ENCODE measurements around the gene PI4K2A. TPM values are rescaled to one million over a fixed set of nuclear protein-coding genes. Genes with fewer than 3 reads are reported as not detected.
A peak's percentile ranks its signal among the peaks of the same experiment; 100 is the strongest.

PI4K2A gene
- total and polyA plus RNA-seq, 2 of the 13 experiments (the other 11 are each of a cell fraction or from before 2014, with no cell fraction given), result 10.9 to 14.3 TPM

DNA sequence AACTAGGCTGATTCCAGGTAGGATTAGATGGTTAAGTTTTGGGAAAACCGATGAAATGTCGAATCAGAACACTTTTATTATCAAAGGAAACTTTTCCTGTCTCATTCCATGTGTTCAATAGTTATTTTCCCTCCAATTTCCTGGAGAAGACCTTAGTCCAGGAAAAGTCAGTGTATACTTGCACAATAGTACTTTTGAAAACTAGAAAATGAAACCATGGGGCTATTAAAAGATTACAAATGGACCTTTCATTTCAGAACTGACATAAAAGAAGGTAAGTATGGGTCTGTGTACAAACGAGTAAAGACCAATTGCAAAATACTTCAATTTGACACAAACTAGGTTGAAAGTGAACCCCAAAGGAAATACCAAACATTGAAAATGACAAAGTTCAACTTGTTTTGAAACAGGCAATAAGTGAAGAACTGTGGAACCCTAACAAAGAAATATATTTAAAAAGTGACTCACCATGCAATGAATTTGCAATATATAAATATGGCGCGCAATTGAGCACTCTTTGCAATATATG lies 44.5 kb downstream of the PI4K2A start (continued):
- TF ChIP-seq MEIS2 (CRISPR knock-in tag; IDR thresholded peaks at IDR 0.05) (no peak), ZSCAN25 (CRISPR knock-in tag; IDR thresholded peaks at IDR 0.05) (no peak), ZNF570 (CRISPR knock-in tag; IDR thresholded peaks at IDR 0.05; ENCODE audit: borderline replicate concordance) (no peak), MTA1 (CRISPR knock-in tag; IDR thresholded peaks at IDR 0.05; ENCODE audit: borderline replicate concordance) (no peak), YEATS2 (CRISPR knock-in tag; IDR thresholded peaks at IDR 0.05; ENCODE audit: borderline replicate concordance) (no peak), NFE2L1 (CRISPR knock-in tag; IDR thresholded peaks at IDR 0.05; ENCODE audit: borderline replicate concordance) (no peak), RARA (CRISPR knock-in tag; IDR thresholded peaks at IDR 0.05) (peak; percentile 53), FLYWCH1 (CRISPR knock-in tag; IDR thresholded peaks at IDR 0.05) (no peak), SNAPC2 (CRISPR knock-in tag; IDR thresholded peaks at IDR 0.05) (0 out of 2 replicates have a peak, but pooled peaks have one; percentile 15), KMT2A (CRISPR knock-in tag; IDR thresholded peaks at IDR 0.05) (no peak), ETV6 (CRISPR knock-in tag; conservative IDR thresholded peaks at IDR 0.05) (no peak), ZNF251 (CRISPR knock-in tag; IDR thresholded peaks at IDR 0.05) (no peak), ZNF326 (CRISPR knock-in tag; IDR thresholded peaks at IDR 0.05; ENCODE audit: borderline replicate concordance) (no peak), SPEN (CRISPR knock-in tag; IDR thresholded peaks at IDR 0.05; ENCODE audit: low read depth) (no peak), ZNF652 (CRISPR knock-in tag; IDR thresholded peaks at IDR 0.05; ENCODE audit: borderline replicate concordance, low read depth) (no peak), BRD4 (CRISPR knock-in tag; IDR thresholded peaks at IDR 0.05) (no peak), EP300 (IDR thresholded peaks at IDR 0.05; ENCODE audit: low read depth in 2 of 2, low read length in 2 of 2) (peak in 1 of 2 experiments; percentile 83; a peak in 1 of 4 replicates), EP300 (CRISPR knock-in tag; IDR thresholded peaks at IDR 0.05; ENCODE audit: borderline replicate concordance) (no peak), XRCC5 (optimal IDR thresholded peaks at IDR 0.05; ENCODE audit: low read length) (no peak), ZNF329 (CRISPR knock-in tag; IDR thresholded peaks at IDR 0.05; ENCODE audit: low read depth) (no peak)
- TF ChIP-seq, protein P1, sequence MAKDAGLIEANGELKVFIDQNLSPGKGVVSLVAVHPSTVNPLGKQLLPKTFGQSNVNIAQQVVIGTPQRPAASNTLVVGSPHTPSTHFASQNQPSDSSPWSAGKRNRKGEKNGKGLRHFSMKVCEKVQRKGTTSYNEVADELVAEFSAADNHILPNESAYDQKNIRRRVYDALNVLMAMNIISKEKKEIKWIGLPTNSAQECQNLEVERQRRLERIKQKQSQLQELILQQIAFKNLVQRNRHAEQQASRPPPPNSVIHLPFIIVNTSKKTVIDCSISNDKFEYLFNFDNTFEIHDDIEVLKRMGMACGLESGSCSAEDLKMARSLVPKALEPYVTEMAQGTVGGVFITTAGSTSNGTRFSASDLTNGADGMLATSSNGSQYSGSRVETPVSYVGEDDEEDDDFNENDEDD (CRISPR knock-in tag; IDR thresholded peaks at IDR 0.05; ENCODE audit: borderline replicate concordance), result peak; percentile 92; the same call in 1 of the 2 replicates
- TF ChIP-seq, protein P2, sequence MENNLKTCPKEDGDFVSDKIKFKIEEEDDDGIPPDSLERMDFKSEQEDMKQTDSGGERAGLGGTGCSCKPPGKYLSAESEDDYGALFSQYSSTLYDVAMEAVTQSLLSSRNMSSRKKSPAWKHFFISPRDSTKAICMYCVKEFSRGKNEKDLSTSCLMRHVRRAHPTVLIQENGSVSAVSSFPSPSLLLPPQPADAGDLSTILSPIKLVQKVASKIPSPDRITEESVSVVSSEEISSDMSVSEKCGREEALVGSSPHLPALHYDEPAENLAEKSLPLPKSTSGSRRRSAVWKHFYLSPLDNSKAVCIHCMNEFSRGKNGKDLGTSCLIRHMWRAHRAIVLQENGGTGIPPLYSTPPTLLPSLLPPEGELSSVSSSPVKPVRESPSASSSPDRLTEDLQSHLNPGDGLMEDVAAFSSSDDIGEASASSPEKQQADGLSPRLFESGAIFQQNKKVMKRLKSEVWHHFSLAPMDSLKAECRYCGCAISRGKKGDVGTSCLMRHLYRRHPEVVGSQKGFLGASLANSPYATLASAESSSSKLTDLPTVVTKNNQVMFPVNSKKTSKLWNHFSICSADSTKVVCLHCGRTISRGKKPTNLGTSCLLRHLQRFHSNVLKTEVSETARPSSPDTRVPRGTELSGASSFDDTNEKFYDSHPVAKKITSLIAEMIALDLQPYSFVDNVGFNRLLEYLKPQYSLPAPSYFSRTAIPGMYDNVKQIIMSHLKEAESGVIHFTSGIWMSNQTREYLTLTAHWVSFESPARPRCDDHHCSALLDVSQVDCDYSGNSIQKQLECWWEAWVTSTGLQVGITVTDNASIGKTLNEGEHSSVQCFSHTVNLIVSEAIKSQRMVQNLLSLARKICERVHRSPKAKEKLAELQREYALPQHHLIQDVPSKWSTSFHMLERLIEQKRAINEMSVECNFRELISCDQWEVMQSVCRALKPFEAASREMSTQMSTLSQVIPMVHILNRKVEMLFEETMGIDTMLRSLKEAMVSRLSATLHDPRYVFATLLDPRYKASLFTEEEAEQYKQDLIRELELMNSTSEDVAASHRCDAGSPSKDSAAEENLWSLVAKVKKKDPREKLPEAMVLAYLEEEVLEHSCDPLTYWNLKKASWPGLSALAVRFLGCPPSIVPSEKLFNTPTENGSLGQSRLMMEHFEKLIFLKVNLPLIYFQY (CRISPR knock-in tag; IDR thresholded peaks at IDR 0.05; ENCODE audit: borderline replicate concordance), result no peak
- TF ChIP-seq, protein P3, sequence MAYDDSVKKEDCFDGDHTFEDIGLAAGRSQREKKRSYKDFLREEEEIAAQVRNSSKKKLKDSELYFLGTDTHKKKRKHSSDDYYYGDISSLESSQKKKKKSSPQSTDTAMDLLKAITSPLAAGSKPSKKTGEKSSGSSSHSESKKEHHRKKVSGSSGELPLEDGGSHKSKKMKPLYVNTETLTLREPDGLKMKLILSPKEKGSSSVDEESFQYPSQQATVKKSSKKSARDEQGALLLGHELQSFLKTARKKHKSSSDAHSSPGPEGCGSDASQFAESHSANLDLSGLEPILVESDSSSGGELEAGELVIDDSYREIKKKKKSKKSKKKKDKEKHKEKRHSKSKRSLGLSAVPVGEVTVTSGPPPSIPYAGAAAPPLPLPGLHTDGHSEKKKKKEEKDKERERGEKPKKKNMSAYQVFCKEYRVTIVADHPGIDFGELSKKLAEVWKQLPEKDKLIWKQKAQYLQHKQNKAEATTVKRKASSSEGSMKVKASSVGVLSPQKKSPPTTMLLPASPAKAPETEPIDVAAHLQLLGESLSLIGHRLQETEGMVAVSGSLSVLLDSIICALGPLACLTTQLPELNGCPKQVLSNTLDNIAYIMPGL (CRISPR knock-in tag; IDR thresholded peaks at IDR 0.05; ENCODE audit: borderline replicate concordance in 1 of 2, low read depth in 1 of 2), result peak in 1 of 2 experiments; percentile 13; a peak in 2 of 4 replicates
- TF ChIP-seq, protein P4, sequence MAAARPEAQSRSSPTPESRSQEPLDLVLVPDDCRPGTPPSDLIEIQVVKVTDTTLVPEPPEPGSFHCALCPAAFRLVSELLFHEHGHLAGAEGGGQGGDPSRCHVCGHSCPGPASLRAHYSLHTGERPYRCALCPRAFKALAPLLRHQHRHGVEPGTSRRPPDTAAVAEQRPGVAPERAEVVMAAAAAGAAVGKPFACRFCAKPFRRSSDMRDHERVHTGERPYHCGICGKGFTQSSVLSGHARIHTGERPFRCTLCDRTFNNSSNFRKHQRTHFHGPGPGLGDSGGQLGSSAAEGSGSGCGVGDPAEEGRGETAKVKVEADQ (CRISPR knock-in tag; IDR thresholded peaks at IDR 0.05; ENCODE audit: borderline replicate concordance), result 0 out of 2 replicates have a peak, but pooled peaks have one; percentile 21
